Spleen (tissue), 11 donors: ENCODE results near the gene HHLA2. TPM values are rescaled to one million over a fixed set of nuclear protein-coding genes. Genes with fewer than 3 reads are reported as not detected.

ENCODE experiments used
- DNase-seq: peaks from one replicate; pipeline ENCODE4 v3.0.0-alpha.2; 2020
- H3K27ac ChIP-seq, 8 donors: fragments of 200-600 bp; sonication (generic) in 7 of 8; 1 replicate in 4 of 8; 2 replicates in 4 of 8; pipeline versions ENCODE4 v1.5.0 to v1.8.0; 2016 to 2021; ENCODE audit warnings: inconsistent platforms in 4 of 8, mild to moderate bottlenecking in 4 of 8, moderate library complexity in 1 of 8
- H3K27me3 ChIP-seq, 7 donors: fragments of 200-600 bp; sonication (generic) in 6 of 7; replicated peaks in 1 of 7; 1 replicate in 4 of 7; 2 replicates in 3 of 7; pipeline versions ENCODE4 v1.5.0 to v1.8.0; 2016 to 2021; ENCODE audit warnings: inconsistent platforms in 3 of 7, mild to moderate bottlenecking in 1 of 7
- H3K36me3 ChIP-seq, 6 donors: fragments of 200-600 bp; sonication (generic) in 5 of 6; 1 replicate in 4 of 6; 2 replicates in 2 of 6; pipeline versions ENCODE4 v1.5.0 to v1.8.0; 2016 to 2021; ENCODE audit warnings: inconsistent platforms in 2 of 6
- H3K4me1 ChIP-seq, 6 donors: fragments of 200-600 bp; sonication (generic) in 5 of 6; 1 replicate in 3 of 6; 2 replicates in 3 of 6; pipeline versions ENCODE4 v1.5.0 to v1.8.0; 2016 to 2021; ENCODE audit warnings: inconsistent platforms in 3 of 6
- H3K4me3 ChIP-seq, 8 donors: fragments of 200-600 bp; sonication (generic) in 7 of 8; 1 replicate in 4 of 8; 2 replicates in 4 of 8; pipeline versions ENCODE4 v1.5.0 to v1.8.0; 2016 to 2021; ENCODE audit warnings: inconsistent platforms in 4 of 8, mild to moderate bottlenecking in 4 of 8, moderate library complexity in 2 of 8
- H3K9me3 ChIP-seq, 8 donors: fragments of 200-600 bp; sonication (generic) in 7 of 8; 1 replicate in 4 of 8; 2 replicates in 4 of 8; pipeline versions ENCODE4 v1.5.0 to v1.8.0; 2016 to 2021; ENCODE audit warnings: inconsistent platforms in 4 of 8
- POLR2A ChIP-seq, 3 donors: fragments of 450-650 bp; IDR thresholded peaks; one replicate each; pipeline ENCODE4 v1.5.1; 2017; ENCODE audit warnings: antibody characterized with exemption in 3 of 3, mild to moderate bottlenecking in 1 of 3
- POLR2AphosphoS5 ChIP-seq, 3 donors: sonication (generic); formaldehyde crosslinking; IDR thresholded peaks; one replicate each; pipeline ENCODE4 v1.5.1; 2017; ENCODE audit warnings: antibody characterized with exemption in 3 of 3
- WGBS, 5 donors: extraction: QIAGEN DNeasy Blood & Tissue Kit in 3 of 5; methylation state at CpG; one replicate each; pipeline versions ENCODE4 v1.1.5 to v1.1.7; 2013 to 2018; 5-methylcytosine and 5-hydroxymethylcytosine counted together
- intact Hi-C: fragments of 100-400 bp; cut with DNase I; formaldehyde crosslinking; loops from one replicate; pipeline ENCODE4 v1.15.0; 2023; ENCODE audit warnings: low total_unique reads
- polyA plus RNA-seq, 3 donors: library from polyadenylated mRNA; stranded (reverse); fragments of 200-250 nt; gene quantifications; one replicate each; pipeline ENCODE4 v1.2.1, GENCODE V29; 2013
- total RNA-seq, 7 donors: library from RNA; depleted of rRNA in 3 of 7; stranded (reverse); fragments of >200 nt in 3 of 7; fragmentation: NEBNext Ultra II Directional in 4 of 7; extraction: Animal tissue kit (Norgen Biotek cat#: 25700) in 4 of 7; gene quantifications; one replicate each; pipeline versions ENCODE4 v1.1.0 to v1.2.1, GENCODE V29; 2016 to 2021
- TF ChIP-seq, protein P1 (sequence below), 11 experiments: fragments of 200-600 bp in 7 of 11; fragments of 450-650 bp in 4 of 11; sonication (generic) in 4 of 11; IDR thresholded peaks in 8 of 11; conservative IDR thresholded peaks in 3 of 11; 1 replicate in 7 of 11; 2 replicates in 4 of 11; pipeline versions ENCODE4 v1.4.0 to v1.8.0; 2016 to 2021; ENCODE audit warnings: antibody characterized with exemption in 11 of 11, inconsistent platforms in 4 of 11, mild to moderate bottlenecking in 1 of 11
- donor health status: healthy with polysubstance abuse.
- donor health status: DM: no; HTN: no; CAD: no; lungs with moderate emphysema.
- donor health status: DM: no; HTN: no; CAD: no.
- donor health status: Bipolar disorder and iron deficiency.
- donor health status: healthy.
- donor health status: DM: no; HTN: no; CAD: no.
- donor health status: DM: yes; HTN: yes; CAD: no.

Gene HHLA2
- total and polyA plus RNA-seq, 10 donors, result 0.09 to 0.43 (median 0.18) TPM; not detected in 4

DNA sequence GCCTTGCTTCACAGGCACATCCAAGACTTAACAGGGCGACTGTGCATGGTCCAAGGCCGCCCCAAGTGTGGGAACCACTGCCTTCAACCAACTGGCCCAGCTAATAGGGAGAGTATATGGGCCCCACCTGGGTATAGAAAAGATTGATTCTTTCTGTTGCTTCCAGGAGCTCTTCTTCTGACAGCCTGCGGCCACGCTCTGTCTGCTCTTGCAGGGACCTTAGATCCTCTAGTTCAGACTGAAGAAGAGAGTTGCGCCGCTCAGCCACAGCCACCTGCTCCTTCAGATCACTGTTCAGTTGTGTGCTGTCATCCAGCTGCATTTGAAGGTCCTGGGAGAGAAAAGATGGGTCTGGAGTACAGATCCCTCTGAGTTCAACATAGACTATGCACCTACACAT, 102.2 kb downstream of the HHLA2 start:
- TF ChIP-seq POLR2AphosphoS5 (IDR thresholded peaks at IDR 0.05) (no peak), POLR2A (IDR thresholded peaks at IDR 0.05) (no peak)
- TF ChIP-seq, protein P1, sequence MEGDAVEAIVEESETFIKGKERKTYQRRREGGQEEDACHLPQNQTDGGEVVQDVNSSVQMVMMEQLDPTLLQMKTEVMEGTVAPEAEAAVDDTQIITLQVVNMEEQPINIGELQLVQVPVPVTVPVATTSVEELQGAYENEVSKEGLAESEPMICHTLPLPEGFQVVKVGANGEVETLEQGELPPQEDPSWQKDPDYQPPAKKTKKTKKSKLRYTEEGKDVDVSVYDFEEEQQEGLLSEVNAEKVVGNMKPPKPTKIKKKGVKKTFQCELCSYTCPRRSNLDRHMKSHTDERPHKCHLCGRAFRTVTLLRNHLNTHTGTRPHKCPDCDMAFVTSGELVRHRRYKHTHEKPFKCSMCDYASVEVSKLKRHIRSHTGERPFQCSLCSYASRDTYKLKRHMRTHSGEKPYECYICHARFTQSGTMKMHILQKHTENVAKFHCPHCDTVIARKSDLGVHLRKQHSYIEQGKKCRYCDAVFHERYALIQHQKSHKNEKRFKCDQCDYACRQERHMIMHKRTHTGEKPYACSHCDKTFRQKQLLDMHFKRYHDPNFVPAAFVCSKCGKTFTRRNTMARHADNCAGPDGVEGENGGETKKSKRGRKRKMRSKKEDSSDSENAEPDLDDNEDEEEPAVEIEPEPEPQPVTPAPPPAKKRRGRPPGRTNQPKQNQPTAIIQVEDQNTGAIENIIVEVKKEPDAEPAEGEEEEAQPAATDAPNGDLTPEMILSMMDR (IDR thresholded peaks at IDR 0.05 in 8 of 11, conservative IDR thresholded peaks at IDR 0.05 in 3 of 11), result no peak
- Histone ChIP-seq H3K27me3 (no peaks in the 10 kb centered on the region), H3K4me3 (no peak overlapping the region), H3K27ac (no peak overlapping the region), H3K36me3 (no peaks in the 10 kb centered on the region), H3K4me1 (no peaks in the 10 kb centered on the region), H3K9me3 (peaks cover 0 to 6% (median 0%) of the 10 kb centered on the region in 8 donors)
- no peak for DNase-seq
- WGBS, 5 donors, result 89 to 98% (median 95%) methylated on average over 6 of the region's 6 CpGs
- intact Hi-C loops, result no loop called here

DNA sequence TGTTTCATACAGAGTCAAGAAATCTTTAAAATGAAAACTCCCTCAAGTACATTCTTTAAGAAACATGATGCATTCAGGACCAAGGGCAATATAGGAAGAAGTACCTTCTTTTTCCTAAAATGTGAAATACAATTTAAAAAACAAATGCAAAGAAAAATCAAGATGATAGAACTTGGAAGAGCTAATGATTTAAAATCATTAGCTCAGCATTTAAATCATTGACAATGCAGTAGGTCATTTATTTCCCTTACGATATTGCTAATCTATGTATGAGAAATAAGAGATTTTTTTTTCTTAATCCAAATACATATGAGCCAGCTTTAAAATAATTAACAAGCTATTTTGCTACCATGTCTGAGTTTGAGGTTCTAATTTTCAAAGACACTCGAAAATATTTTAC, 105.5 kb downstream of the HHLA2 start:
- WGBS, 5 donors, result 93 to 96% (median 96%) methylated on average over 2 of the region's 2 CpGs
- Histone ChIP-seq H3K4me1 (peaks cover 0 to 11% (median 0%) of the 10 kb centered on the region in 6 donors), H3K4me3 (no peak overlapping the region), H3K36me3 (no peaks in the 10 kb centered on the region), H3K9me3 (peaks cover 0 to 6% (median 0%) of the 10 kb centered on the region in 8 donors), H3K27me3 (no peaks in the 10 kb centered on the region), H3K27ac (no peak overlapping the region)
- no peak for TF ChIP-seq POLR2A (IDR thresholded peaks at IDR 0.05)
- TF ChIP-seq, protein P1 (IDR thresholded peaks at IDR 0.05 in 8 of 11, conservative IDR thresholded peaks at IDR 0.05 in 3 of 11), result no peak
- no peak for TF ChIP-seq POLR2AphosphoS5 (IDR thresholded peaks at IDR 0.05)
- intact Hi-C loops, result no loop called here
- DNase-seq, result no peak

DNA sequence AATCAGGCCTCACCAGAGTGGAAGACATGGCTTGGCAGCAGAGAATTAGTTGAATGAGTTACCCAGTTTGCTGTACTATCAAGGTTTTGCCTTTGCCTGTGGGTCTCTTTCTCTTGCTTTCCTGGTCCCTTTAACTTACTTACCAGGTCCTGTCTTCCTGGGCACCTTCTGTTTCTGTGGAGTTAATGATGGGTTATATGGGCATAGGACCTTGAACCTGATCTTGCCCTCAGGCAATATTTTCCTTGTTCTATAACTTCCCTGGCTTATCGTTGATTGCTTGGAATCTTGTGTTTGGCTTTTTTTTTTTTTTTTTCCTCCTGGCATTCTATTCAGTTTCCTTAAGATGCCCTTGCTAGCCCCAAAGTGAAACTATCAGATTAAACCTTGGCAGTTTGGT, 106.8 kb downstream of the HHLA2 start:
- no peak overlapping the region for H3K4me3 ChIP-seq
- no peak for DNase-seq
- no peak for TF ChIP-seq POLR2A (IDR thresholded peaks at IDR 0.05)
- no peak for TF ChIP-seq POLR2AphosphoS5 (IDR thresholded peaks at IDR 0.05)
- TF ChIP-seq, protein P1 (IDR thresholded peaks at IDR 0.05 in 8 of 11, conservative IDR thresholded peaks at IDR 0.05 in 3 of 11), result no peak
- peaks cover 0 to 24% (median 3%) of the 10 kb centered on the region in 6 donors for H3K4me1 ChIP-seq
- H3K9me3 ChIP-seq, result peaks cover 0 to 6% (median 0%) of the 10 kb centered on the region in 8 donors
- no peak overlapping the region for H3K27ac ChIP-seq
- WGBS, 5 donors, result 77 to 92% (median 83%) methylated on average over 1 of the region's 1 CpG
- intact Hi-C loops, result no loop called here
- H3K27me3 ChIP-seq, result no peaks in the 10 kb centered on the region
- H3K36me3 ChIP-seq, result no peaks in the 10 kb centered on the region

DNA sequence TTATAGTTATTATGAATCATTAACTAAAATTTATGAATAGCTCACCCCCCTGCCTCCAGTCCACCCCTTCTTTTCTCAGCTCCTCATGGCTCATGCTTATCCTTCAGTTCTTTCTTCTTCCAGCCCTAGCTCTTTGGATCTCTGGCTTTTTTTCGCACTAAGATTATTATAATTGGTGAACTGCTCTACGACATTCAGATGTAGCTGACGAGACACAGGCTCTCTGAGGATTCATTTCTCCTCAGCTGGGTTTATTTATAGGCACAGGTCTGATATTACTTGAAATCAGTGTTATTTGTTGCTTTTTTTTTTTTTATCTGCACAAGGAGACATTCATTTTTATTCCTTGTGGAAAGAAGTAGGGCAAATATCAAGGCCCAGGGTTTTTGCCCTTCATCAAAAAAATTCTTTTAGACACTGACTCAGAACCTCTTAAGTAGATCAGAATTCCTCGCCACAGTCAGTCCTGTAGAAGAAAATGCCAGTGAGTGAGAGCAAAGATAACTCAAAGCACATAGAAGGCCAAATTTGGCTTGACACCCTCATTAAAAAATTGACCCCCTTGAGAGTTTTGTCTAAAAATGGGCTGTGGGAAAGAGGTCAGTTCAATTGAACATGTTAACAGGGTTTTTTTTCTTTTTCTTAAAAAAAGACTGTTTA, 107.5 kb downstream of the HHLA2 start:
- H3K27me3 ChIP-seq, result no peaks in the 10 kb centered on the region
- no peak for TF ChIP-seq POLR2AphosphoS5 (IDR thresholded peaks at IDR 0.05)
- TF ChIP-seq, protein P1 (IDR thresholded peaks at IDR 0.05 in 8 of 11, conservative IDR thresholded peaks at IDR 0.05 in 3 of 11), result no peak
- peaks cover 0 to 27% (median 3%) of the 10 kb centered on the region in 6 donors for H3K4me1 ChIP-seq
- no peak overlapping the region for H3K27ac ChIP-seq
- intact Hi-C loops, result no loop called here
- DNase-seq, result no peak
- H3K9me3 ChIP-seq, result peaks cover 0 to 6% (median 0%) of the 10 kb centered on the region in 8 donors
- H3K4me3 ChIP-seq, result no peak overlapping the region
- H3K36me3 ChIP-seq, result no peaks in the 10 kb centered on the region
- 82 to 94% (median 92%) methylated on average over 4 of the region's 4 CpGs for WGBS, 5 donors
